GM23248 (cell line): Measurements from ENCODE around the gene PLEKHA5. TPM values are rescaled to one million over a fixed set of nuclear protein-coding genes. Genes with fewer than 3 reads are reported as not detected.

Experiments used
- DNase-seq: peaks from one replicate; pipeline ENCODE4 v3.0.0-alpha.2; 2015
- H2AFZ ChIP-seq: fragments of 200-600 bp; sonication (generic); 2 replicates; pipeline ENCODE4 v1.6.1; 2016; ENCODE audit warnings: antibody characterized with exemption
- H3F3A ChIP-seq: fragments of 200-600 bp; sonication (generic); 2 replicates; pipeline ENCODE4 v1.6.1; 2016; ENCODE audit warnings: mild to moderate bottlenecking, antibody characterized with exemption, mixed run types; ENCODE audit not compliant: insufficient read depth
- H3K27ac ChIP-seq: fragments of 200-600 bp; sonication (generic); 2 replicates; pipeline ENCODE4 v1.5.1; 2016; ENCODE audit warnings: mild to moderate bottlenecking
- H3K27me3 ChIP-seq: fragments of 200-600 bp; sonication (generic); replicated peaks from 2 replicates; pipeline ENCODE4 v1.6.1; 2016; ENCODE audit warnings: mild to moderate bottlenecking; ENCODE audit not compliant: insufficient read depth
- H3K36me3 ChIP-seq: fragments of 200-600 bp; sonication (generic); 2 replicates; pipeline ENCODE4 v1.6.1; 2016; ENCODE audit warnings: low read depth, mild to moderate bottlenecking
- H3K4me1 ChIP-seq: fragments of 200-600 bp; sonication (generic); 2 replicates; pipeline ENCODE4 v1.6.1; 2016; ENCODE audit warnings: mild to moderate bottlenecking; ENCODE audit not compliant: insufficient read depth
- H3K4me2 ChIP-seq: fragments of 200-600 bp; sonication (generic); one replicate; pipeline ENCODE4 v1.6.1; 2016; ENCODE audit warnings: mild to moderate bottlenecking; ENCODE audit not compliant: unreplicated experiment
- H3K4me3 ChIP-seq: fragments of 200-600 bp; sonication (generic); 2 replicates; pipeline ENCODE4 v1.5.1; 2016; ENCODE audit warnings: mild to moderate bottlenecking
- H3K79me2 ChIP-seq: fragments of 200-600 bp; sonication (generic); 2 replicates; pipeline ENCODE4 v1.6.1; 2016; ENCODE audit warnings: mild to moderate bottlenecking; ENCODE audit not compliant: insufficient read depth
- H3K9ac ChIP-seq: fragments of 200-600 bp; sonication (generic); 2 replicates; pipeline ENCODE4 v1.6.1; 2016; ENCODE audit warnings: mild to moderate bottlenecking
- H3K9me2 ChIP-seq: fragments of 200-600 bp; sonication (generic); 2 replicates; pipeline ENCODE4 v1.6.1; 2016; ENCODE audit warnings: mixed run types, mild to moderate bottlenecking, moderate library complexity; ENCODE audit not compliant: insufficient read depth
- H3K9me3 ChIP-seq: fragments of 200-600 bp; sonication (generic); one replicate; pipeline ENCODE4 v1.6.1; 2017; ENCODE audit warnings: low read depth
- H4K20me1 ChIP-seq: fragments of 200-600 bp; sonication (generic); 2 replicates; pipeline ENCODE4 v1.6.0; 2016; ENCODE audit not compliant: insufficient read depth
- EZH2 ChIP-seq: fragments of 200-600 bp; sonication (generic); IDR thresholded peaks from 2 replicates; pipeline ENCODE4 v1.6.1; 2018; ENCODE audit warnings: antibody characterized with exemption, mild to moderate bottlenecking; ENCODE audit not compliant: insufficient read depth, poor library complexity, severe bottlenecking
- EZH2phosphoT487 ChIP-seq: fragments of 200-600 bp; sonication (generic); IDR thresholded peaks from 2 replicates; pipeline ENCODE4 v1.6.1; 2018; ENCODE audit warnings: antibody characterized with exemption, moderate library complexity, mild to moderate bottlenecking, low read depth; ENCODE audit not compliant: insufficient read depth
- WGBS, 2 experiments: methylation state at CpG; one replicate each; pipeline ENCODE4 v1.1.6; 2015 to 2017; ENCODE audit warnings: low lambda C conversion rate in 2 of 2, low coverage in 1 of 2; ENCODE audit errors: missing lambda C conversion rate in 2 of 2; 5-methylcytosine and 5-hydroxymethylcytosine counted together
- in situ Hi-C: fragments of 300-500 bp; cut with MboI; formaldehyde crosslinking; loops from 2 replicates; pipeline ENCODE4 v1.15.0; 2020
- polyA plus RNA-seq: library from polyadenylated mRNA; unstranded; fragments of >200 nt; fragmentation: Nextera tagmentation; extraction: Ambion mirVana; gene quantifications from 2 replicates; pipeline ENCODE4 v1.2.1, GENCODE V29; 2016
- total RNA-seq: library from RNA; depleted of rRNA; stranded (reverse); fragments of >200 nt; shearing (Covaris generic); gene quantifications from 2 replicates; pipeline ENCODE4 v1.2.3, GENCODE V29; 2014

Gene PLEKHA5
- total and polyA plus RNA-seq, 2 experiments from 2014 or later, result 10.0 to 12.1 TPM

GRCh38 chr12:19248929-19249602 lies 119.5 kb downstream of the PLEKHA5 start:
- H3K9me2 ChIP-seq, result no peaks in the 10 kb centered on the region
- H3K9me3 ChIP-seq, result no peaks in the 10 kb centered on the region
- peaks cover 8% of the 10 kb centered on the region; the same call in 1 of the 2 replicates for H3K4me1 ChIP-seq
- peak overlapping the region; percentile 34 for H3K27ac ChIP-seq
- peak; percentile 84 for DNase-seq
- H3K79me2 ChIP-seq, result 0 out of 2 replicates have a peak, but pooled peaks cover 5% of the 10 kb centered on the region
- in situ Hi-C loops, result no loop called here
- no peaks in the 10 kb centered on the region; the same call in 1 of the 2 replicates for H3F3A ChIP-seq
- H2AFZ ChIP-seq, result peak overlapping the region; percentile 28; the same call in 1 of the 2 replicates
- H3K9ac ChIP-seq, result peak overlapping the region; percentile 22
- TF ChIP-seq EZH2 (no peak), EZH2phosphoT487 (no peak)
- H3K4me3 ChIP-seq, result no peak overlapping the region
- H3K36me3 ChIP-seq, result no peaks in the 10 kb centered on the region
- H3K4me2 ChIP-seq, result peak overlapping the region; percentile 20
- WGBS, 2 experiments, result 14 to 19% methylated on average over 3 of the region's 3 CpGs
- H3K27me3 ChIP-seq, result no peaks in the 10 kb centered on the region
- H4K20me1 ChIP-seq, result no peaks in the 10 kb centered on the region

- Histone ChIP-seq H3F3A (no peaks in the 10 kb centered on the region; the same call in 1 of the 2 replicates), H2AFZ (no peak overlapping the region), H3K4me1 (peaks cover 8% of the 10 kb centered on the region; the same call in 1 of the 2 replicates), H3K4me2 (no peak overlapping the region), H3K79me2 (0 out of 2 replicates have a peak, but pooled peaks cover 5% of the 10 kb centered on the region), H3K4me3 (no peak overlapping the region), H4K20me1 (no peaks in the 10 kb centered on the region), H3K27me3 (no peaks in the 10 kb centered on the region), H3K9ac (no peak overlapping the region), H3K27ac (no peak overlapping the region), H3K9me3 (no peaks in the 10 kb centered on the region), H3K9me2 (no peaks in the 10 kb centered on the region), H3K36me3 (no peaks in the 10 kb centered on the region)
- in situ Hi-C loops, result no loop called here
- no peak for TF ChIP-seq EZH2
- TF ChIP-seq EZH2phosphoT487, result no peak
- WGBS, 2 experiments, result 70 to 71% methylated on average over 3 of the region's 3 CpGs
- no peak for DNase-seq
Observed at GRCh38 chr12:19251481-19252132, 122.1 kb downstream of the PLEKHA5 start.

GRCh38 chr12:19260135-19260534 lies 130.6 kb downstream of the PLEKHA5 start:
- no peaks in the 10 kb centered on the region for H3K4me1 ChIP-seq
- H3K36me3 ChIP-seq, result no peaks in the 10 kb centered on the region
- H3K27ac ChIP-seq, result no peak overlapping the region
- no peaks in the 10 kb centered on the region for H3F3A ChIP-seq
- no peak overlapping the region for H2AFZ ChIP-seq
- no peak overlapping the region for H3K9ac ChIP-seq
- no peaks in the 10 kb centered on the region for H3K9me2 ChIP-seq
- in situ Hi-C loops, result no loop called here
- DNase-seq, result no peak
- no peak overlapping the region for H3K4me3 ChIP-seq
- no peaks in the 10 kb centered on the region for H3K27me3 ChIP-seq
- H4K20me1 ChIP-seq, result no peaks in the 10 kb centered on the region
- no peaks in the 10 kb centered on the region for H3K9me3 ChIP-seq
- WGBS, 2 experiments, result 91 to 98% methylated on average over 2 of the region's 2 CpGs
- no peak overlapping the region for H3K4me2 ChIP-seq
- TF ChIP-seq EZH2phosphoT487 (no peak), EZH2 (no peak)
- H3K79me2 ChIP-seq, result no peaks in the 10 kb centered on the region

- Histone ChIP-seq H3K36me3 (no peaks in the 10 kb centered on the region), H3K4me2 (no peak overlapping the region), H3K27ac (no peak overlapping the region), H3K27me3 (no peaks in the 10 kb centered on the region), H3K4me1 (no peaks in the 10 kb centered on the region), H4K20me1 (no peaks in the 10 kb centered on the region), H3K79me2 (no peaks in the 10 kb centered on the region), H3K9ac (no peak overlapping the region), H2AFZ (no peak overlapping the region), H3F3A (no peaks in the 10 kb centered on the region), H3K4me3 (no peak overlapping the region), H3K9me2 (no peaks in the 10 kb centered on the region), H3K9me3 (no peaks in the 10 kb centered on the region)
- 97% methylated on average over 4 of the region's 4 CpGs for WGBS, 2 experiments
- no peak for DNase-seq
- no peak for TF ChIP-seq EZH2
- no peak for TF ChIP-seq EZH2phosphoT487
- in situ Hi-C loops, result no loop called here
Observed at GRCh38 chr12:19261773-19262172, 132.2 kb downstream of the PLEKHA5 start.
